OCI-LY1 (cell line): Measurements from ENCODE around the gene ANKRD55.

Experiments used
- CTCF ChIP-seq: fragments of 200-600 bp; sonication (generic), shearing (Covaris generic); IDR thresholded peaks from 2 replicates; pipeline ENCODE4 v1.5.1; 2017; ENCODE audit warnings: mild to moderate bottlenecking, antibody characterized with exemption, low read length, moderate library complexity, mixed read lengths
- EZH2 ChIP-seq: fragments of 200-600 bp; sonication (generic), shearing (Covaris generic); IDR thresholded peaks from 2 replicates; pipeline ENCODE4 v1.8.0; 2017; ENCODE audit warnings: borderline replicate concordance, mixed run types, mild to moderate bottlenecking, antibody characterized with exemption, low read length, moderate library complexity, mixed read lengths

GRCh38 chr5:56250011-56250410 is 16.9 kb upstream of the ANKRD55 start:
- TF ChIP-seq CTCF (no peak), EZH2 (no peak)
